OCI-LY7 (cell line): ENCODE data around the gene CHST11.

ENCODE experiments used
- EZH2phosphoT487 ChIP-seq: fragments of 200-600 bp; sonication (generic); IDR thresholded peaks from 2 replicates; pipeline ENCODE4 v1.6.1; 2018; ENCODE audit warnings: low read depth, borderline replicate concordance, mild to moderate bottlenecking, mixed run types, antibody characterized with exemption, low read length, moderate library complexity, mixed read lengths
- TF ChIP-seq, protein P1 (sequence below): fragments of 200-600 bp; sonication (generic); conservative IDR thresholded peaks from 2 replicates; pipeline ENCODE4 v1.5.1; 2014; ENCODE audit warnings: mild to moderate bottlenecking, antibody characterized with exemption, low read length, moderate library complexity, mixed read lengths

DNA sequence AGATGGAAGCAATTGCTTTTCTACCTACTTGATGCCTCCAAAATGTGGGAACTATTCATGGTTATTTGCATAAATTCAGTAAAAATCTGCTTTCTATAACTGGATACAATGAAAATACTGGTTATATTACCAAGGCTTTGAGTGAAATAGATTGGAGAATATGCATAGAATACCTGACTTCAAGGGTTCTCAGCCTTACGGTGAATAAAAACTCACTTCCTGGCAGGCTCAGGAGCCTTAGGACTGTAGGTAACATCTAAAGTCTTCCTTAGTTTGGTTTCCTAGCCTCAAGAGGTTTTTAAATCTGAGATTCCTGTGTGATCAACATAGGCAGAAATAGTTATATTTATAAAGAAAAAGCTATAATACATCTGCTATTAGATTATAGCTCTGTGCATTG is 342.7 kb downstream of the CHST11 start:
- TF ChIP-seq, protein P1, sequence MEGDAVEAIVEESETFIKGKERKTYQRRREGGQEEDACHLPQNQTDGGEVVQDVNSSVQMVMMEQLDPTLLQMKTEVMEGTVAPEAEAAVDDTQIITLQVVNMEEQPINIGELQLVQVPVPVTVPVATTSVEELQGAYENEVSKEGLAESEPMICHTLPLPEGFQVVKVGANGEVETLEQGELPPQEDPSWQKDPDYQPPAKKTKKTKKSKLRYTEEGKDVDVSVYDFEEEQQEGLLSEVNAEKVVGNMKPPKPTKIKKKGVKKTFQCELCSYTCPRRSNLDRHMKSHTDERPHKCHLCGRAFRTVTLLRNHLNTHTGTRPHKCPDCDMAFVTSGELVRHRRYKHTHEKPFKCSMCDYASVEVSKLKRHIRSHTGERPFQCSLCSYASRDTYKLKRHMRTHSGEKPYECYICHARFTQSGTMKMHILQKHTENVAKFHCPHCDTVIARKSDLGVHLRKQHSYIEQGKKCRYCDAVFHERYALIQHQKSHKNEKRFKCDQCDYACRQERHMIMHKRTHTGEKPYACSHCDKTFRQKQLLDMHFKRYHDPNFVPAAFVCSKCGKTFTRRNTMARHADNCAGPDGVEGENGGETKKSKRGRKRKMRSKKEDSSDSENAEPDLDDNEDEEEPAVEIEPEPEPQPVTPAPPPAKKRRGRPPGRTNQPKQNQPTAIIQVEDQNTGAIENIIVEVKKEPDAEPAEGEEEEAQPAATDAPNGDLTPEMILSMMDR: no peak
- TF ChIP-seq EZH2phosphoT487: no peak
